ENCODE measurements around the gene GLTP.

- TF ChIP-seq CTCF (conservative IDR thresholded peaks at IDR 0.05; ENCODE audit: low read length) (no peak), EZH2phosphoT487 (IDR thresholded peaks at IDR 0.05; ENCODE audit: borderline replicate concordance) (no peak)
Measured at GRCh38 chr12:109881752-109882151, 1.4 kb upstream of the GLTP start.
